KBM-7 (cell line): Measurements from ENCODE around the gene MTUS2.

Experiments
- DNase-seq: peaks from one replicate; pipeline ENCODE4 v3.0.0-alpha.2; 2015
- in situ Hi-C: fragments of 300-500 bp; cut with MboI; formaldehyde crosslinking; loops from 2 replicates; pipeline ENCODE4 v1.14.3; 2020; ENCODE audit warnings: low sequenced_read_pairs, low pct_unique_long_range_greater_than_20kb, mixed read lengths

The MTUS2 gene

DNA sequence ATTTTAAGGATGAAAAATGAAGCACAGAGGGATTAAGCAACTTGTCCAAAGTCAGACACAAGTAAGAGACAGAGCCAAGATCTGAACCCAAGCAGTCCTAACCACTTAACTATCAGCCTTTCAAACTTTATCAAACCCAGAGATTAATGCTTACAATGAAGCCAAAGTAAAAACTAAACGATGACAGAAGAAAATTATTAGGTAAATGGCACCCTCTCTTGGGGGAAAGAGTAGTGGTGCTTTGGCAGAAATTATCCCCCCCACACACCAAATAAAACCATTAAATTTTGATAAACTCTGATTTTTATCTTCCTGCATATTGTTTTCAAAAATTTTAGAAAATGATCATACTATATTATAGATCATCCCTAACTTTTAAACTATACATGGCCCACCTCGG lies 446.1 kb downstream of the MTUS2 start:
- in situ Hi-C loops = no loop called here
- DNase-seq = no peak

GRCh38 chr13:29266756-29267733 lies 446.9 kb downstream of the MTUS2 start:
- no peak for DNase-seq
- in situ Hi-C loops = no loop called here

- no peak for DNase-seq
- in situ Hi-C loops = no loop called here
Observed at GRCh38 chr13:29270271-29270985, 450.3 kb downstream of the MTUS2 start.

GRCh38 chr13:29271606-29272005 lies 451.5 kb downstream of the MTUS2 start:
- in situ Hi-C loops = no loop called here
- no peak for DNase-seq

- DNase-seq = no peak
Observed at GRCh38 chr13:29279356-29280254, 459.5 kb downstream of the MTUS2 start.

DNA sequence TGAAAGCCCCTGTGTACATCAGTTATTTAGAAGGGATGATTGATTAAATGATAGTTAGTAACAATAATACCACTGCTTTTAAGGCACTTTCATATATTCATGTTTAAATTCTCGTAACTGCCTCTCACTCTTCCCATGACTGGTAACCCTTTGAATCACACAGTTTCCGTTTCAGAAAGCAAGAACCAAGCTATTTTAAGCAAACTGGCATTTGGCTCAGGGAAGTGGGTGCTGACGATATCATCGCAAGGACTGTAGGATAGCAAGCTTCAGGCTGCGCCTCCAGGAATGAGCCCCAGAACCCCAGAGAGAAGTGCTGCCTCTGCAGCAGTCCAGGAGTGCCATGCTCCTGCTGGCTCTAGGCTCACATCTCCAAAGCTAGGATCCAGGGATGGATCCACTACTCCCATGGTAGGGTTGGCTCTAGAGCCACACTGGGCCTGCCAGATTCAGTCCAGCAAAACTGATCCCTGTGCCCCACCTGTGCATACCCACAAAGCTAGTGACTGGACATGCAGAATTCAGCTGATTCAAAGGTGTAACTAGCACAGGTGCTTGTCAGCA lies 461.9 kb downstream of the MTUS2 start:
- DNase-seq = no peak
- in situ Hi-C loops = no loop called here

More at GRCh38 chr13:29279356-29280254, 459.5 kb downstream of the MTUS2 start:
- in situ Hi-C loops = no loop called here

- no peak for DNase-seq
- in situ Hi-C loops = no loop called here
Observed at GRCh38 chr13:29284726-29285125, 464.6 kb downstream of the MTUS2 start.

- in situ Hi-C loops = no loop called here
- no peak for DNase-seq
Observed at GRCh38 chr13:29287237-29287636, 467.1 kb downstream of the MTUS2 start.

- no peak for DNase-seq
- in situ Hi-C loops = no loop called here
Observed at GRCh38 chr13:29292045-29292444, 471.9 kb downstream of the MTUS2 start.

DNA sequence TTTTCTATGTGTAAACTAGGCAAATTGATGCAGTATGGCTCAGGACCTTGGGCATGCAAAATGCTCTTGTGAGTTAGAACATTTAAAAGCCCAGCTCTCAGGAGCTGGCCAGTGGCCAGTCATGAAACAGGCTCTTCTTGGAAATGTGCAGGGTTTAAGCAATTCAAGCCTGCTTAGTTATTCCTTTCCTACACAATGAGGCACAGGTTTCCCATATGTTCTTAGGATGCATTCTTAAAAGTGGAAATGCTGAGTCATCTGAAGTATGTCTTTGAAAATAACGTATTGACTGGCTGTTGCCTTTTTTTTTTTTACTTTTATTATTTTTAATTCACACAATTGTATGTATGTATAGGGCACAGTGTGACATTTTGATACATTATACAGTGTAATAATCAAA lies 474.7 kb downstream of the MTUS2 start:
- DNase-seq = no peak

GRCh38 chr13:29301027-29301426 lies 480.9 kb downstream of the MTUS2 start:
- DNase-seq = no peak
- in situ Hi-C loops = no loop called here

More for the DNA sequence above, 474.7 kb downstream of the MTUS2 start:
- in situ Hi-C loops = no loop called here

DNA sequence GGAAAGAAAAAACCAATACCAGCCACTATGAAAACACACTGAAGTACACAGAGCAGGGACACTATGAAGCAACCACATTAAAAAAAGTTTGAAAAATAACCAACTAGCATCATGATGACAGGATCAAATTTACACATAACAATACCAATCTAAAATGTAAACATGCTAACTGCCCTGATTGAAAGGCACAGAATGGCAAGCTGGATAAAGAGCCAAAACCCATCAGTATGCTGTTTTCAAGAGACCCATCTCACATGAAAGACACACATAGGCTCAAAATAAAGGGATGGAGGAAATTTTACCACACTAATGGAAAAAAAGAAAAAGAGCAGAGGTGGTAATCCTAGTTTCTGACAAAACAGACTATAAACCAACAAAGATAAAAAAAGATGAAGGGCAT lies 484.0 kb downstream of the MTUS2 start:
- in situ Hi-C loops = no loop called here
- no peak for DNase-seq

DNA sequence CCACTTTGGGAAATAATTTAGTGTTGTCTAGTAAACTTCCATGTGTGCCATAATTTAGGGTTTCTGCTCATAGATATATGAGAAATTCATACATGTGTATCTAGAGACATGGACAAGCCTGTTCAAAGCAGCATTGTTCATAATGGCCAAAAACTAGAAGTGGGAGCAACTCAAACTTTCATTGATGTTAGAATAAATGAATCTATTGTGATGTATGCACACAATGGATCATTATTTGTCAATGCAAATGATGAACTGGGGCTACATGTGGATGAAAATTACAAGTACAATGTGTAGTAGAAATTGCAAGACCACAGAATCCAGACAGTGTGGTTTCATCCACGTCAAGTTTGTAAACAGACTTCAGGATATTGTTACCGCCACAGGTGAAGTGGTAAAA lies 490.7 kb downstream of the MTUS2 start:
- DNase-seq = no peak
- in situ Hi-C loops = no loop called here

GRCh38 chr13:29315847-29316246 lies 495.7 kb downstream of the MTUS2 start:
- DNase-seq = no peak
- in situ Hi-C loops = no loop called here

GRCh38 chr13:29317828-29318227 lies 497.7 kb downstream of the MTUS2 start:
- no peak for DNase-seq

GRCh38 chr13:29318741-29319140 lies 498.6 kb downstream of the MTUS2 start:
- in situ Hi-C loops = no loop called here
- DNase-seq = no peak

More at GRCh38 chr13:29317828-29318227, 497.7 kb downstream of the MTUS2 start:
- in situ Hi-C loops = no loop called here

DNA sequence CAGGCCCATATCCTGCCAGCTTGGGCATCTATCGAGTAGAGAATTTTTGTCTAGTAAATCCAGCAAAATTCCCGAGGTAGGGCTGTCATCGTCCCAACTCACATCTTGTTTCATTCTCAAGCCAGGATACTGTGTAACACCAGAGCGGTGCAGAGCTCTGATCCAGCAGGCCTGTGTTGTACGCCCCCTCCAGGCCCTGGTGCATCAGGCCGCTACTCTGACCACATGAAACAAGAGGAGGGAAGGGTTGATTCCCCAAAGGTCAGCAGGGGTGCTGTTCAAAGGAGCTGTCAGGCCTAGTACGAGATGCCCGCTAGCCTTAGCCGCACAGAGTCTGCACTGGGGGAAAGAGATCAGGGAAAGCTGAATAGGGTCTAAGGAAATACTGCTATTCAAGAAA lies 499.3 kb downstream of the MTUS2 start:
- no peak for DNase-seq

DNA sequence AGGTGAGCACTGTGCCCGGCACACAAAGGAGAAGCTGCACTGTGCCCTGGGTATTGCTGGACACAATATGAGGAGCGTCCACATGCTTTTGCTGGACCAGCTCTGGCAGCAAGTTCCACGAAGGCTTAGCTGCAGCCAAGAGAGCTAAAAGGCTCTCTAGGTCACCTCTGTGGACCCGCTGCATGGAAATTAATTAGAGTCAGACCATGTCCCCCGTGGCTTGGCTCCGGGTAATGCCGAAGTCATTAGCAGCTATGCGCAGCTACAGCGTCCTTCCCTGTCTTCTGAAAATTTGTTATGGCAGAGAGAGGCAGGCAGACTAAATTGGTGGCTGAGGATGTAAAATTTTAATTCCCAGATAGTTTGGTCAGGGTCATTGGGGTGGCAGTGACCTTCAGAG lies 503.8 kb downstream of the MTUS2 start:
- in situ Hi-C loops = no loop called here
- no peak for DNase-seq

More for the DNA sequence above, 499.3 kb downstream of the MTUS2 start:
- in situ Hi-C loops = no loop called here

DNA sequence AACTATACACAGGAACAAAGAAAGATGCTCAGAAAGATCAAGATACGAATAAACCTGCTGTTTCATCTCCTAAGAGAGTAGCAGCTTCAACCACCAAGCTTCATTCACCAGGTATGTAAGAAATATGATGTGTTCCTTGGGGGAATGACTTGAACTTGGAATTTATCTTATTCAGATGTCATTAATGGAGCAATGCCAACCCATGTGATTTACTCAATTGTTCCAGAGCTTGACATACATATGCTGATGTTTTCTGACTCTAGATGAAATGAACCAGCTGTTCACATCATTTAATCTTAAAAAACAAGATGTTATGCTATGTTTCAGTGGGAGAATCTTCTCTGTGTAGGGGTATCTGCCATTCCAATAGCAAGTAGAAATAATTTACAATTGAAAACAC lies 504.5 kb downstream of the MTUS2 start:
- no peak for DNase-seq
- in situ Hi-C loops = no loop called here
